ENCODE measurements around the gene SNPH. TPM values are rescaled to one million over a fixed set of nuclear protein-coding genes. Genes with fewer than 3 reads are reported as not detected.

Gene SNPH
- total RNA-seq, 4 donors from 2014 or later, result 9.3 to 16.2 (median 13.6) TPM

- H3K4me1 ChIP-seq, result peaks cover 9 to 16% of the 10 kb centered on the region in 2 donors
- TF ChIP-seq POLR2A (IDR thresholded peaks at IDR 0.05) (no peak), CTCF (IDR thresholded peaks at IDR 0.05) (no peak)
- H3K27ac ChIP-seq, result no peak overlapping the region
- WGBS, 2 donors, result 89 to 97% methylated on average over 6 to 12 of the region's 13 CpGs
- no peaks in the 10 kb centered on the region for H3K9me3 ChIP-seq
- peaks cover 0 to 5% of the 10 kb centered on the region in 2 donors for H3K36me3 ChIP-seq
- intact Hi-C loops (cut with DNase I), result no loop called here
- no peak overlapping the region for H3K4me3 ChIP-seq (replicated peaks in 1 of 3)
- no peak for DNase-seq
- H3K27me3 ChIP-seq, result no peaks in the 10 kb centered on the region
These were observed 41.5 kb downstream of the SNPH start for GRCh38 chr20:1307571-1307971.

- no peaks in the 10 kb centered on the region for H3K27me3 ChIP-seq
- no peak for DNase-seq
- WGBS, 2 donors, result 67 to 94% methylated on average over 2 to 9 of the region's 13 CpGs
- intact Hi-C loops (cut with DNase I), result no loop called here
- no peak for TF ChIP-seq POLR2A (IDR thresholded peaks at IDR 0.05)
- TF ChIP-seq CTCF (IDR thresholded peaks at IDR 0.05), result no peak
- peaks cover 0 to 5% of the 10 kb centered on the region in 2 donors for H3K36me3 ChIP-seq
- no peak overlapping the region for H3K4me3 ChIP-seq (replicated peaks in 1 of 3)
- no peak overlapping the region for H3K27ac ChIP-seq
- H3K4me1 ChIP-seq, result peaks cover 4 to 11% of the 10 kb centered on the region in 2 donors
- H3K9me3 ChIP-seq, result no peaks in the 10 kb centered on the region
These were observed 42.1 kb downstream of the SNPH start for GRCh38 chr20:1308067-1308701.

DNA sequence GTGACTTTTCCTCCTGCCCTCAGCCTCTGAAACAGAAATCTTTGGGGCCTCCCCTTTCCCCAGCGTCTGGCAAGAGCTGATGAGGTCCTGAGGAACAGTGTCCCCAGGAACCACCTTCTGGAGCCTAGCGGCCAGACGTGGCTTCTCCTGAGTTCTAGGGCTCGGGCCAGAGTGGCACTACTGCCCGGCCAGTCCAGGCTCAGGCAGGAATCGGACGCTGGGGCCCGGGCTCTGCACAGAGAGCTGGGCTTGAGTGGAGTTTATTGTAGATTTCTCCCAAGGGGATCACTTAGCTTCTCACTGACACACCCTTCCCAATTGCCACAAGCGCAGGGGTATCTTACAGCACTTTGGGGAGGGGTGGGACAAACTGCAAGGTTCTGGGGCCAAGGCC, 42.6 kb downstream of the SNPH start:
- WGBS, 2 donors, result 85 to 94% methylated on average over 6 to 9 of the region's 9 CpGs
- H3K27ac ChIP-seq, result no peak overlapping the region
- intact Hi-C loops (cut with DNase I), result no loop called here
- H3K4me3 ChIP-seq (replicated peaks in 1 of 3), result no peak overlapping the region
- DNase-seq, result no peak
- H3K27me3 ChIP-seq, result no peaks in the 10 kb centered on the region
- peaks cover 0 to 11% of the 10 kb centered on the region in 2 donors for H3K4me1 ChIP-seq
- H3K36me3 ChIP-seq, result peaks cover 0 to 5% of the 10 kb centered on the region in 2 donors
- H3K9me3 ChIP-seq, result no peaks in the 10 kb centered on the region
- no peak for TF ChIP-seq POLR2A (IDR thresholded peaks at IDR 0.05)
- TF ChIP-seq CTCF (IDR thresholded peaks at IDR 0.05), result no peak

DNA sequence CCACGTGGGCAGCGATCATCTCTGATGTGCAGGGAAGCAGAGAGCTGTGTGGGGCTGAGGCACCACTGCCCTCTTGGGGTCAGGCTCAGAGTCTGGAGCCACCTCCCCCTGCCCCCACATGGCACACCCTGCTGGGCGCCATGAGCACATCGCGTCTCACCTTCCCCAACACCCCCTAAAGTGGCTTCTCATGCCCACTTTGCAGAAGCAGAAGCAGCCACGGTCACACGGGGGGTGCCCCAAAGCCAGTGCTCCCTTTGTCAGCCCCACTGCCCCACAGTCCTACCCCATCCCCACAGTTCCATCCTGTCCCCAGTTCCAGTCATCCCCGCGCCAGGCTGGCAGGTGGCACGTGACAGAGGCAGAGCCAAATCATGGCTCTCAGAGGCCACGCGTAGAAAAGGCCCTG, 43.3 kb downstream of the SNPH start:
- H3K27ac ChIP-seq, result no peak overlapping the region
- H3K9me3 ChIP-seq, result no peaks in the 10 kb centered on the region
- peaks cover 0 to 12% of the 10 kb centered on the region in 2 donors for H3K4me1 ChIP-seq
- DNase-seq, result no peak
- WGBS, 2 donors, result 86 to 88% methylated on average over 11 to 12 of the region's 12 CpGs
- intact Hi-C loops (cut with DNase I), result no loop called here
- no peak overlapping the region for H3K4me3 ChIP-seq (replicated peaks in 1 of 3)
- H3K27me3 ChIP-seq, result no peaks in the 10 kb centered on the region
- TF ChIP-seq POLR2A (IDR thresholded peaks at IDR 0.05), result no peak
- no peak for TF ChIP-seq CTCF (IDR thresholded peaks at IDR 0.05)
- peaks cover 0 to 5% of the 10 kb centered on the region in 2 donors for H3K36me3 ChIP-seq

DNA sequence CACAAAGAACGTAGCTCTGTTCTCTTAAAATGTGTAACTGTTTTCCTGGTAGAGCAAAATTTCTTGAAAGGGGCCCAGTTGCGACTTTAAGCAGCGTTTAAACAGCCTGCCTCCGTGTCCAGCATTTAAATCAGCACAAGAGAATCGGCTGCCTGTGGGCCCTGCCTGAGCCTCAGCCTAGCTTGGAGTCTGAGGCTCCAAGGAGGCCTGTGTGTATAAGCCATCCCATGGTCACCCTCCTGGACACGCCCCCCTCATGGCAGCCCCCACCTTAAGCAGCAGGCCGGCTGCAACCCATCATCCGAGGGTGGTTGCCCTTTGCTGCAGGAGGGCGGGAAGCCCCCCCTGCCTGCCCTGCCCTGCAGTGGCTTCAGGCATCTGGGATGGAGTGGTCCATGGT, 44.0 kb downstream of the SNPH start:
- Histone ChIP-seq H3K27me3 (no peaks in the 10 kb centered on the region), H3K36me3 (peaks cover 0 to 5% of the 10 kb centered on the region in 2 donors), H3K9me3 (no peaks in the 10 kb centered on the region), H3K27ac (no peak overlapping the region), H3K4me3 (replicated peaks in 1 of 3) (no peak overlapping the region), H3K4me1 (peaks cover 0 to 12% of the 10 kb centered on the region in 2 donors)
- DNase-seq, result no peak
- TF ChIP-seq CTCF (IDR thresholded peaks at IDR 0.05) (no peak), POLR2A (IDR thresholded peaks at IDR 0.05) (no peak)
- intact Hi-C loops (cut with DNase I), result loop anchor here (5.0 kb wide), 2 partner anchors 87 to 127 kb away; no protein-coding TSS in a partner anchor
- 81% methylated on average over 5 to 8 of the region's 9 CpGs for WGBS, 2 donors
